Measurements from ENCODE around the gene IFNA6.
"Not testable (repeated sequence)": the region's sequence is repeated elsewhere in the genome, so short reads cannot be mapped to it uniquely, and the experiment has no call there.

IFNA6 gene

DNA sequence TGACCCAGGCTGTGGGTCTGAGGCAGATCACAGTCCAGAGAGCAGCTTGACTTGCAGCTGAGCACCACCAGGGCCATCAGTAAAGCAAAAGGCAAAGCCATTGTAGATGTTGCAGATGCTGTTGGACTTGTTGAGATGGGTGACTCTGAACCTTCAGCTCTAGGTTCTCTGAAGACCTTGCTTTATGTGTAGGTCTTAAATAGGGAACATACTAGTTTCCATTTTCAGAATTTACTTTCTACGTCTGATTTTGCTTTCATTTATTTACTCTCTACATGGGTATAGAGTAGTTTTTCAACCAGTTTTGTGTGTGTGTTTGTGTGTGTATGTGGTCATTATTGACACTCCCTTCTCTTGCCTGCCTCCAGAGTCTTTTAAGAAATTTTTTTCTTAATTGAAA, at the start of gene IFNA6:
IFNA6 (minus strand) TSS at position 101 of the 400 bp plus-strand sequence; CDS start at position 101, 0 bp downstream.
- DNase-seq = no peak

DNA sequence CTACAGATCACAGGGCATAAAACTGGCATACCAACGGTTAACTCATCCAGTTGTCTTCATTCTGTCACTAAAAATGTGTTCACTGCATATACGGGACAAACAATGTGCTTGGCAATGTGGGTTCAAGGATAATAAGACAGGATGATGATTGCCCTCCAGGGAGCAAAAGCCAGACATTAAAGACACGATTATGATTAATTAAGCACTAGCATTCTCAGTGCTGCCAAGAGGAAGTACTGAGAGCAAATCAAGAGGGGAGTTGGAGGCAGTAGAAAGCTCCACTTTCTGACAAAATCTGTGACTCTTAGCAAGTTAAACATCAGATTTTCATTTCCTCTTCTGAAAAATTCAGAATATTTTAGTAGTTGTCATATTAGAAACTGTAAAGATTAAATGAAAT, 49.3 kb upstream of the IFNA6 start:
- peak; percentile 39 for DNase-seq

DNA sequence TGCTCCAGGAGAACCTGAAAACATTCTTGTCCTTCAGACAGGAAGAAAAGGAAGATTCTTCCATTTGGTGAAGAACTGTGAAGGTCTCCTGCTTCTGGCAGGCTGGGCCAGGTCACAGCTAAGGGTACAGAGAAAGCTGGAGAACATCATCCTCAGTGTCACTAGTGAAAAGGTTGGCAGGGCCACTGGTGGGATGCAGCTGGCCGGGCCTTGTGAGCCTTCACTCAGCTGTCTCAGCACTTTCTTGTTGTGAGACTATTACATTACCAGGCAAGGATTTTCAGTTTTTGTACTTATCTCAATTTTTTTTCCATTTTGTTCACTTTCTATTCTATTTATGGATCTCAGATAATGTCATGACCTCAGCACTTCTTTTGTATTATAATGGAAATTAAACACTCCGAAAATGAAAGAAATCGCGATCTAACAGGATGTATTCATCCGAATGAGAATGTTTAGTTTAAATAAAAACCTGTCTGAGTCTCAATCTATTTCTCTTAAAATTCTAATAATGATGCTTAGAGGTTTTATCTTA, 48.3 kb upstream of the IFNA6 start:
- no peak for DNase-seq

DNA sequence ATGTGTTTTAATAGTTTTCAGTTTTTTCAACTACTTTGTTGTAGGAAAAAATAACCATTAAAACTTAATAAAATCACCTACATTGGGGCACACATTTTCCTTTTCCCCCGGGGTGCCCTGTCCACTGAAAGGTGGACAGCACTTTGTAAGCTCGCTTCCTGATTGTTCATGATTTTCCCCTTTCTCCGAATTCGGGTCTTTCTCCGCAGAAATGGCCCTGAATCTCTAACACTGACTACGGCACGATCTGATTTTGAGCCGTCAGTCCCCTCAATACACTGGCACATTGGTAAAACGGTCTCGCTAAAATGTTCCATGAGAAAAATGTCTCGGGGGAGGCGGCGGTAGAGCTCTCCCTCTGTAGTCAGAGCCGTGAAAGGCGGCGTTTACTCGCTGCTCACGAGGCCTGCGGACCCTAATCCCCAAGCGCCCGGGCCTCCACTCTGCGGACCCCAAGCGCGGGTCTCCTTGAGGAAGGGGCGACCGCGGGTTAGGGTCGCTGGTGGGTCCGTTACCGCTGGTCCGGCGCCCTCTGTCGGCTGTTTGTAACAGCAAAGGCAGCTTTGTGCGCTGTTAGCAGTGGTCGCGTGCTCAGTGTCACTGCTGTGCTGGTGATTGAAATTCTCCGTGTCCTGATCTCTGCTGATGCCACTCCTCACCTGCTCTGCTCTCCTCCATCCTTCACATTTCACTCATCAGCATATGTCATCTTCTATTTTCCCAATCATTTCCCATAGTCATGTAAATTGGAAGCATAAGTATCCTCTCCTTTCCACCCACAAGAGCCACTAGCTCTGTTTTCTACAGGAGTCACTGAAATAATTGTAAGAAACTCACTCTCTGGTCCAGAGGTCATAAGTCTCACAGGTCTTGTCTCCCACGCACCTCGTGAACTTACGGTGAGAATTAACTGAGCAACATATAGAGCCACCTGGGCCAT, 45.4 kb upstream of the IFNA6 start:
- DNase-seq = no peak

DNA sequence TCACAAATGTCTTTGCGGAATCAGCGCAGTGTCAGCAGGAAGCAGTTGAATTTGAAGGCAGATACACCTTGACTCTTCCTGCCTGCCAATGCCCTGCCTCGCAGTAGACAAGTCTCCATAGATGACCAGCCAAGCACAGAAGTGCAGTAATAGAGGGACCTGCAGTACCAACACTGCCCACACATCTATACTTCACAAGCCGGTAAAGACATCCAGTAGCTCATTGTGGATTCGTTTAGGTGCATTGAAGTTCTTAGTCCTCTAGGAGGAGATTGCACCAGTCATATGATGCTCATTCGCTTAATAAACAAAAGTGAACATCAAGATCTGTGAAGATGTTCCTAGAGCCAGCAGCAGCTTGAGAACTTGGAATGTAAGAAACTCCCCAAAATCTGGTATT, 41.6 kb upstream of the IFNA6 start:
- peak; percentile 30 for DNase-seq

DNA sequence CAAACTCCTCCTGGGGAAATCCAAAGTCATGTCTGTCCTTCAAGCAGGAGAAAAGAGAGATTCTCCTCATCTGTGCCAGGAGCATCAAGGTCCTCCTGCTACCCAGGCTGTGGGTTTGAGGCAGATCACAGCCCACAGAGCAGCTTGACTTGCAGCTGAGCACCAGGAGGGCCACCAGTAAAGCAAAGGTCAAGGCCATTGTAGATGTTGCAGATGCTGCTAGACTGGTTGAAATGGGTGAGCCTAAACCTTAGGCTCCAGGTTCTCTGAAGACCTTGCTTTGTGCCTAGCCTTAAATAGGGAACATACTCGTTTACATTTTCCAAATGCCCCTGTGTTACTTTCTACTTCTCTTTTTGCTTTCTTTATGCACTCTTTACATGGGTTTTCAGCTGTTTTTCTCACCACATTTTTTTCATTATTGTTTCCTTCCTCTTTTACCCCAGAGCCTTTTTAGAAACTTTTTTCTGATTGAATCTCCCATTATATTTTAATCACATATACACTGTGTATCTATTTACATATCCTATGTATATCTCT, 34.5 kb upstream of the IFNA6 start, which contains the start of gene IFNA2:
IFNA2 (minus strand) TSS at position 268 of the 540 bp plus-strand sequence; CDS start at position 199, 69 bp downstream.
- peak; percentile 94 for DNase-seq

DNA sequence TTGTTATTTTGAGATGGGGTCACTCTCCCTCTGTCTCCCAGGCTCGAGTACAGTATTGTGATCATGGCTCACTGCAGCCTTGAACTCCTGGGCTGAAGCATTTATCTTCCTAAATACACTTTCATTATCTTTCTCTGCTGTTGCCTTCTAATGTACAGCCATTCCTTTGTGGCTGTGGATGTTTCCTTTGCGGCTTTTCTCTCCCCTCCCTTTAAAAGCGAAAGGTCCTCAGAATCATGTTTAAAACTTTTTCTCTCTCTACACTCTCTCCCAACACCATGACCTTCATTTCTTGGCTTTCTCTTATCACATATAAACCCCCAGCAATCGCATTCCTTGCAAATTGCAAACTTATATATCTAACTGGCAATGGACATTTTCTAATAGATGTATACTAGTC, 32.9 kb upstream of the IFNA6 start:
- DNase-seq = no peak

DNA sequence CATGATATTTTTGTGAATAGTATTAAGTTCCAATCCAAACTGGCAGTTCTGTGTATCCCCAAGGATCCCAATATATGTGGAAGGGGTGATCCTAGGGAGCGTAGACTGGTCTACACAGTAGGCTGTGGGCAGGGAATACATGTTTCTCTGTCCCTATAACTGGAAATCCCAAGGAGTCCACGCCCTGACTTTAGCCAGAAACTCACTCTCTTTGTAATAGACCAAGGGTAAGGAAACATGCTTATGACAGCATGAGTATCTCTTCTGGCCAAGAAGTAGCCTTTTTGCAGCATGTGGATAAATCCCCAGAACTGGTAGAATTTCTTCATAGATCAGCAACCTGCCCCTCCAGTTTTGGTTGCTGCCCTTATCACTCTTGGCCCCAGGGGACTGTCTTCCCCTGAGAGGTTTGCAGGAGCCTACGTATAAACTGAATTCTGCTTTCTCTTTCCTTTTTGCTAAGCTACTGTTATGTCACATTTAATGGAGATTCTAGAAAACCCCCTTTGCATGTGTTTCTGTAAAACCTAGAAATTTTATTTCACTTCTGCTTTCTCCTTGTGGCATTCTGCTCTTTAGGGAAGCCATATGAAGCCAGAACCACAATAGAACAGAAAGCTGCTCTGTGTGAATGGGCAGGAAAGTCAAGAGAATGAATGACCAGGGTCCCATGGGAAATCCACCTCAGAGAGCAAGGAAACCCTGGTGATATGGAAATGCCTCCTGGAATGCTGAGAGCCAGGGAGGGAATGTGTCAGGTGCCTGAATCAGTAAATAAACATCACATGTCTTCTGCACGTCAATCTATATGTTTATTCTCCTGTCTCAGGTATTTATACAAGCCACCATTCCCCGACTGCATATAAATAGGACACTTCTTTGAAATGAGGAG, 31.0 kb upstream of the IFNA6 start:
- DNase-seq = peak; percentile 98

DNA sequence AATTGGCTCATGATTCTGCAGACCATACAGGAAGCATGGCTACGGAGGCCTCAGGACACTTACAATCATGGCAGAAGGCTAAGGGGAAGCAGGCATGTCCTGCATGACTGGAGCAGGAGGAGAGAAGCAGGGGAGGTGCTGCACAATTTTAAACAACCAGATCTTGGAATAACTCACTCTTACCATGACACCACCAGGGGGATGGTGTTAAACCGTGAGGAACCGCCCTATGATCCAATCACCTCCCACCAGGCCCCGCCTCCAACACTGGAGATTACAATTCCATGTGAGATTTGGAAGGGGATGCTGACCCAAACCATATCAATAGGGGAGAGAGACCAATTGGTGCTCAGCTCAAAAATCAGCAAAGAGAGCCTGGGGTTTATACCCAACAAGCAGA, 20.8 kb upstream of the IFNA6 start:
- DNase-seq = not testable (repeated sequence)

DNA sequence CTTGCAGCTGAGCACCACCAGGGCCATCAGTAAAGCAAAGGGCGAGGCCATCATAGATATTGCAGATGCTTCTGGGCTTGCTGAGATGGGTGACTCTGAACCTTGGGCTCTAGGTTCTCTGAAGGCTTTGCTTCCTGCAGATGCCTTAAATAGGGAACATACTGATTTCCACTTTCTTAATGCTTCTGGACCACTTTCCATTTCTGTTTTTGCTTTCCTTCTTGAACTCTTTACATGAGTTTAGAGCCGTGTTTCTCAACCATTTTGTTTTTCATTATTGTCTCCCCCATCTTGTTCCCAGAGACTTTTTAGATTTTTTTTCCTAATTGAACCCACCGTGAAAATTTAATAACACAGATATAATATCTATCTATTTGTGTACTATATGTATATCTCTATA, 17.3 kb upstream of the IFNA6 start, which contains the start of gene IFNA13:
IFNA13 (minus strand) TSS at position 101 of the 400 bp plus-strand sequence; CDS start at position 54, 47 bp downstream.
- no peak for DNase-seq

DNA sequence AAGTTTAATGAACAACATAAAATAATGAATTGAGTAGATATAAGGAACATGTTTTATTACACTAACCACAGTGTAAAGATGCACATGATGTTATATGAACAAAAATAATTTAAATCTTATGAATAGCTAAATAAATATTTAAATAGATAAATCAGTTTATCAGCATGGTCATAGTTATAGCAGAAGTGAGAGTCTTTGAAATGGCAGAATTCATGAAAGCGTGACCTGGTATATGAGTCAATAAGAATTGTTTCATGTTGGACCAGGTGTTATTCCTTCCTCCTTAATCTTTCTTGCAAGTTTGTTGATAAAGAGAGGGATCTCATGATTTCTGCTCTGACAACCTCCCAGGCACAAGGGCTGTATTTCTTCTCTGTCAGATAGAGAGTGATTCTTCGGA, 16.5 kb upstream of the IFNA6 start:
- DNase-seq = not testable (repeated sequence)

DNA sequence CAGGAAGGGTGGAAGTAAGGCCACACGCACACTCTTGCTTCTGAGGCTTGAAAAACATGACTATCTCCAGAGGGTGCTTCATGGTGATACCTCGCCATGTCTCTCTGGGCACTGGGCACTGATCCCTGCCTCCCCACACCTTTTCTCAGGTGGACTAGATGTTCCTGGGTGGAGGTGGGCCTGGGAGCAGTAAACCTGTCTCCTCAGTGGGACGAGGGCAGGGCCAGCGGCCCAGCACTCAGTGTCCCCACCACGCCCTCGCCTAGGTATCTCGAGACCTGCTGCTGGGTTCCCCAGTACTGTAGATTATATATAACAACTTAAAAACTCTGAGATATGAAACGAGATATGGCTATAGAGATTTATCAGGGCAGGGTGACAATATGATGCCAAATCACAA, 11.6 kb upstream of the IFNA6 start:
- no peak for DNase-seq

DNA sequence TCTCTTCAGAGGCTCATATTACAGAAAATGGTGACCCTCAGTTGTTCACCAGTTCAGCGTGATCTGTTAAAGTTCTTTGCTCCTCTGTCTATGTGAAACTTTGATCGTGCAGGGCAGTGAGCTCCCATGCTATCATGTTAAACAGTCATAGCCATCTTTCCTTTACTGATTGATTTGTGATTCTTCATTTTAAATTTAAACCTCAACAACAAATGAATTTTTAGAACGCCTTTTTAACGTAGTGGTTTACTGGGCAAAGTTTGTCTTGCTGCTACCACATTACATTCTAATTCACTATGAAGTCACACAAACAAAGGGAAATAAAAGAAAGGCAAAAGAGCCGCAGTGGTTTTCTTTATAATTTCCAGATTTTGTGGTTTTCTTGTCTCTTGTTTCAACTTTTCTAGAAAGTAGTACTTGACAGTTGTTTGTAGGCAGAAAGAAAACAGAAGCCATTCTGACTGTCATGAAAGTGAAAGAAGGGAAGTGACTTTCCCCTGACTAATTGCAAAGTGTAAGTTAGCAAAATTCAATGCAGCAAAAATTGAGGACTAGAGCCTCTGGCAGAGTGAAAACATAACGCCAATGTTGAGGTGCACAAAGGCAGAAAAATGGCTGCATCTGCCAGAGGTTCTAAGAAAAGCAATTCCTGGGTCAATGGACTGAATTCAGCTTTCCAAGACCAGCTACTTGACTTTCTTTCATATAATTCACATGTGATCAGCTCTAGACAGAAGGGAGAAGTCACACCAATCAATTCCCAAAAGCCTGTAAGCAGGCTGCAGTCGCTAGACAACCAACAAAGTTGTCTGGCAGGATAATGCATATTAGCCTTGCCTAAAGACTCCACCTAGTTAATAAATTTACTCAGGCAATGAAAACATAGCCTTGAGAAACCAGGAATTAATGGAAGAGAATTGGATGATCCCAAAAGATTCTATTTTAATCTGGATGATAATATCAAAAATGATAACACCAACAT, 7.1 kb upstream of the IFNA6 start:
- DNase-seq = peak; percentile 87

DNA sequence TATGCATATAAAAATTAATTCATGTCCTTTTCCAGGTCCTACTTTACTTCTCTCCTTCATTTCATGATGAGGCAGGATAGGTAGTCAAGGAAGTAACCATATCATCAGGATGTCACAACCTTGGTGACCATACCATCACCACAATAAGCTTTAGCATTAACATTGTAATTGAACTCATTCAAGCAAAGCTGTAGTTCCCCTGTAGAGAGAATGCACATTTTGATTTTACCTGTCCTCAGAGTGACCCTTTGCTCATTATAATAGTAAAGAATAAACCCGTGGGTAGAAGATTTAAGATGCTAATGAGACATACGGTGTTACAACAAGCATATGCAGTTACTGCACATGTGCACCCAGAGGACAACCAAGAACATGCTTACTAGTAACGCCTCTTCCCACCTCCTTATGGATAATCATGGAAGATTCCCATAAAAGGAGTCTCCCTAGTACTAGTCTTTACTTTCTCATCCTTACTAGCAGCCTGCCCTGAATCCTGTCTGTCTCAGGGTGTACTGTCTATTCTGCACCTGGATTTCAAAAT, 2.2 kb downstream of the IFNA6 start:
- DNase-seq = no peak

DNA sequence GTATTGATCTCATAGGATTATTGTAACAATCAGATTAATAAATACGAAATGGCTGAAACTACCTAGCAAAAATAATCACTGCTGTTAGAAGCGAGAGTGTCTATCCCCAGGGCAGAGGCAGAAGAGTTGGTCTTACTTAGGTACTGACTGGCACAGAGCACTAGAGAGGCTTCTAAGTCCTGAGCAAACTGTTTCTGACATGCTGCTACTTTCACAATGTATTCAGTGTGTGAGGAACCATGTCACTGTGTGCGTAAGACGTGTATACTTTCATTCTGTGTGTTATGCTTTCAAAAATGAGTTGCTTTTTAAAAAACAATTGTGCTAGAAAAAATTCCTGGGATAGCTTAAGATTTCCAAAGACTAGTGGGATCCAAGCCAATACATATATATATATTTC, 10.0 kb downstream of the IFNA6 start:
- DNase-seq = no peak

DNA sequence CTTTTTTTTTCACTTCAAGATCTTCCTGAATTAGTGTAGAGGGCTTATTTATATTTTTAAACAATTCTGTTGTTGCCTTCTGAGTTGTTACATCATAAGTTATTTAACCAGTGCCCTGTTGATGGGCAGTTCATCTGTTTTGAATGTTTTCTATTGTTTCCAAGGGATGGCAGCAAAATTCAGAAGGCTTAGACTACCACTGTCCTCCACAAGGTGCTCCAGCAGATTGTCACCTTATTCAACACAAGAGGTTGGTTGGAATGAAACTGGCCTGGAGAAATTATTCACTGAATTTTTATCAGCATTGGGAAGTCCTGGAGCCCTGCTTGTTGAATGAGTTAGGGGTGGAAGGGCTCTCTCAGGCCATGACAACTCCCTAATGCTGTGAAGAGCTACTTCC, 14.2 kb downstream of the IFNA6 start:
- peak; percentile 6 for DNase-seq

DNA sequence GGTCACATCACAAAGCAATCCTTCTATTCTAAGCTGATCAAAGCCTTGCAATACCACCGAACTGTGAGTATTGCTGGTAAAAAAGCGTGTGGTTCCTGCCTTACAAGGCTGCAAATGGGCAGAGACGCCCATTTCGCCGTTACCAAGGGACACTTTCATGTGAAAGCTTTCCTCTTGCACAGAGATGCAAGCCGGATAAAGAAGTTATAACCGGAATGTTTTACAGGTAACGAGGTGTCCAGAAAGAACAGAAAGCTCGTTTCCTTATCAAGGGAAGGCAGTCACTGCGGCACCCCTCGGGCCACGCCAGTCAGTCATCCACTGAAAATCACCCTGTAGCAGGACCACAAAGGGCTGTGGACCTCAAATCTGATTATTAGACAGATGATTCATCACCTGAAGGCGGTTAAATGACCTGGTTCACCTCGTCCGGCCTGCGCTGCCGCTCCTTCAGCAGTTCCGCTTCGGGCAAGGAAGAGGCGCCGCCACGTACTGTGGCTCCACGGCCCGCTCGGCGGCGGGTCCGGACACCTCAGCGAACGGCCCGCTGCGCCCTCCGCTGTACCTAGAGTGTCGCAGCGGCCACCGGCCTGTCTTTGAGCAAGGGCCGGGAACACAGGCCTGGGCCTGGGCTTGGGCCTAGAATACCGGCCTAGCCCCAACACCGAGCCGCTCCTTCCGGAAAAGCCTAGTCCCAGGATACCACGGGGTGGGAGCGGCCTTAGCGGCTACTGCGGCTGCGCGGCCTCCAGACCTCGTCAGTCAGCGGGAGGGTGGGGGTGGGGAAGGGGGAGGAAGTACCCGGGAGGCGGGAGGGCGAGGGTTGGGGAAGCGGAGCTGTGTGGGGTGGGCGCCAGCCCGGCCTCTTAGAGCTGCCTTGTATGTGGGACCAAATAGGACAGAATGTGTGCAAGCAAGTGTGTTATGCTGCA, 15.7 kb downstream of the IFNA6 start, which contains the start of gene KLHL9:
KLHL9 (minus strand) TSS at position 704 of the 932 bp plus-strand sequence; CDS start at position 159, 545 bp downstream.
- DNase-seq = peak; percentile 87

DNA sequence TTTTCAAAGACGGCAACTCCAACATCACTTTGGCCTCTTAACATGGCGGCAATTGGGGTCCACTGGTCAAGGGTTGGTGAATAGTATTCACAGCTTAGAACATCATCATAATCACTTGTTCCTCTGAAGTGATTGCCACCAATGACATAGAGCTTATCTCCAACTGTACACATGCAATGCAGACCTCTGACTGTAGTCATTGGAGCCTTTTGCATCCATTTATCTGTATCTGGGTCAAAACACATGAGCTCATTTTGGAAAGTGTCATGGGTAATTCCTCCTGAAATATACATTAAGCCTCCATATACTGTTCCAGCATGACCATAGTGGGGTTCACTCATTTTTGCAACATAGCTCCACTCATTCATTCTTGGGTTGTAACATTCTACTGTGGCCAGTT, 17.5 kb downstream of the IFNA6 start:
- no peak for DNase-seq

DNA sequence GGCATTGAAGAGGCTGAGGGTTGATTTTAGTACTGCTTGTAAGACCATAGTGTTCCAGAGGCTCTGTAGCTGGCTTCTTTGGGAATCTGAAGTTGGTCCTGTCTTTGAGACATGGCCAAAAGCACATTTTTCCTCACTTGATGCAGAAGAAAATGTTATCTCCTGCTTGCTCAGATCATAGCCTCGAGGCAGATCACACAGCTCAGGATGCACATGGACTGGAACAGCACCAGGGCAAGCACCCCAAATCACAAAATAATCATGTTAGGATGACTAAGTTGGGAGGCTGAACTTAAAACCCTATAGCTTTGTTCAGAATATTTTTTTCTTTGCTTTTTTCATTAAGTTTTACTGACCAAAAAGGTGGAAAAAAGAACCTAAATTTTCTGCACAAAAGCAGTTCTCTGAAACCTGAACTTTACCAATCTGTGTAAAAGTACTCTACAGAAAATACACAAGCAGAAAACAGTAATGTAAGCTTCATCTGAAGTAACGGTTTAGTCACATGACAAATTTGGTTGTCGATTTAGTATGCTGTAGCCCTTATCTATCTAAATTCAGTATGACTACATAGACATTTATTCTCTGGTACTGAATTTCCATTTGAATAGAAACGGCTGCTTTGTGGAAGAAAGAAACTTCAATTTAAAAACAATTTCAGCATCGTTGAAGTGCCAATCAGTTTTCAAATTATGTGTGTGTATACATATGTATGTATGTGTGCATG, 18.8 kb downstream of the IFNA6 start:
- no peak for DNase-seq
